ENCODE results near the gene TP53RK.

GRCh38 chr20:46688151-46689081 lies 828 bp downstream of the TP53RK start:
- TF ChIP-seq, protein P1, sequence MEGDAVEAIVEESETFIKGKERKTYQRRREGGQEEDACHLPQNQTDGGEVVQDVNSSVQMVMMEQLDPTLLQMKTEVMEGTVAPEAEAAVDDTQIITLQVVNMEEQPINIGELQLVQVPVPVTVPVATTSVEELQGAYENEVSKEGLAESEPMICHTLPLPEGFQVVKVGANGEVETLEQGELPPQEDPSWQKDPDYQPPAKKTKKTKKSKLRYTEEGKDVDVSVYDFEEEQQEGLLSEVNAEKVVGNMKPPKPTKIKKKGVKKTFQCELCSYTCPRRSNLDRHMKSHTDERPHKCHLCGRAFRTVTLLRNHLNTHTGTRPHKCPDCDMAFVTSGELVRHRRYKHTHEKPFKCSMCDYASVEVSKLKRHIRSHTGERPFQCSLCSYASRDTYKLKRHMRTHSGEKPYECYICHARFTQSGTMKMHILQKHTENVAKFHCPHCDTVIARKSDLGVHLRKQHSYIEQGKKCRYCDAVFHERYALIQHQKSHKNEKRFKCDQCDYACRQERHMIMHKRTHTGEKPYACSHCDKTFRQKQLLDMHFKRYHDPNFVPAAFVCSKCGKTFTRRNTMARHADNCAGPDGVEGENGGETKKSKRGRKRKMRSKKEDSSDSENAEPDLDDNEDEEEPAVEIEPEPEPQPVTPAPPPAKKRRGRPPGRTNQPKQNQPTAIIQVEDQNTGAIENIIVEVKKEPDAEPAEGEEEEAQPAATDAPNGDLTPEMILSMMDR (IDR thresholded peaks at IDR 0.05): no peak
- no peak for TF ChIP-seq EZH2phosphoT487 (IDR thresholded peaks at IDR 0.05)

All from neural progenitor cell (in vitro differentiated cells).